AG04450 (cell line): ENCODE data around the gene KCTD5. TPM values are rescaled to one million over a fixed set of nuclear protein-coding genes. Genes with fewer than 3 reads are reported as not detected.

Source experiments
- CTCF ChIA-PET: fragments of 300-600, 350-600 bp; formaldehyde crosslinking; extraction: SDS; loops from one replicate; lab custom pipeline; 2022; ENCODE audit warnings: antibody characterized with exemption, inconsistent platforms; lab: Charles Lee
- POLR2A ChIA-PET: fragments of 350-600 bp; formaldehyde crosslinking; extraction: SDS; loops from one replicate; lab custom pipeline; 2021; ENCODE audit warnings: antibody characterized with exemption, inconsistent platforms; lab: Yijun Ruan, JAX
- DNase-seq: peaks from one replicate; pipeline ENCODE4 v3.0.0-alpha.2; 2011; ENCODE audit warnings: low read depth, low spot score
- H3K27ac ChIP-seq: one replicate; pipeline ENCODE4 v1.5.1; 2012; ENCODE audit warnings: low read depth, low read length, control low read depth
- H3K27me3 ChIP-seq: one replicate; pipeline ENCODE4 v1.6.0; 2012; ENCODE audit warnings: low read length; ENCODE audit not compliant: control insufficient read depth, insufficient read depth
- H3K4me3 ChIP-seq: 2 replicates; pipeline ENCODE4 v1.5.1; 2011; ENCODE audit warnings: mild to moderate bottlenecking, low read depth, low read length, control low read depth
- H3K9me3 ChIP-seq: 2 replicates; pipeline ENCODE4 v1.5.1; 2012; ENCODE audit warnings: low read length; ENCODE audit not compliant: control insufficient read depth, insufficient read depth
- polyA plus RNA-seq: library from polyadenylated mRNA; depleted of rRNA; stranded (reverse); fragments of >200 nt; gene quantifications from 2 replicates; pipeline ENCODE4 v1.2.3, GENCODE V29; 2011
- TF ChIP-seq, protein P1 (sequence below): IDR thresholded peaks from 2 replicates; pipeline ENCODE4 v1.5.1; 2011; ENCODE audit warnings: low read depth, low read length, control low read depth, inconsistent platforms

KCTD5 gene
- polyA plus RNA-seq, 1 experiment, result 27.8 TPM

DNA sequence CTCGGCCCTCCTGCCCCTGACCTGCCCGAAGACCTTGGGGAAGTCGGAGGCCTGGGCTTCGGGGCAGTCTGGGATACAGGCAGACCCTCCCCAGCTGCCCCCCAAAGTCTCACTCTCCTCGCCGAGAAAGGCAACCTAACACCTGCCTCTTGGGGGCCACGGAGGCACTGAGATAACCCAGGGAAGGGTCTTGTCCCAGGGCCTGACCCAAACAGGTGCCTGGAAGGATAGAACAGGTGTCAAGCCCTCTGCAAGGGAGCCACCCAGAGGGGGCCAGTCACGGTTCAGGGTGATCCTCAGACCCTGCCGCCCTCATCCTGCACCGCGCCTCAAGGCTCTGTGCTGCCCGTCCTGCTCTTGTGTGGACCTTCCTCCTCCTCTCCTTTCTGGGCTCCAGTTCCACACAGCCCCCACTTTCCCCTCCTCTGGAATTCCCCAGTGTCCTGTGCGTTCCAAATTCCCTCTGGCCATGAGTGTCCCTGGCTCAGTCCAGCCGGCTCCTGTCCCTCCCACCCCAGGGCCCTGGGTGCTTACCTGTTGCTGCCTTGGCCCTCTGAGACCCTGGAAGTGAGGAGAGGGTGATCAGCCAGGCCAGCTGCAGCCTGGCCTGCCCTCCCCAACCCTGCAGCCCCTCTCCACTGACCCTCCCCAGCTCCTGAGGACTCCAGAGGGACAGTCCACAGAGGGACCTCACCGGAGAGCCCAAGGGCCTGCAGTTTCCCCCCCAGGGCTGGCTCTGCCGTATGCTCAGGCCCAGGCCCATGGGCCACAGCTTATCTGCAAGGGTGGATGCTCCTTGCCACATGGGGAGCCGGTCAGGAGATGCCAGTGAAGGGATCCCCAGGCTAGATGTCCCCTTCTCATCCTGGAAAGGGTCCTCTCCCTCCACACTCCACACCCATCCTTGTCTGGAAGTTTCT is 33.9 kb downstream of the KCTD5 start:
- H3K27ac ChIP-seq, result no peak overlapping the region
- POLR2A ChIA-PET, result interaction anchor here (1.1 kb wide), 1 partner anchor 34 kb away, joined by 4 read pairs; the partner anchor contains the start of gene KCTD5
- H3K4me3 ChIP-seq, result no peak overlapping the region
- TF ChIP-seq, protein P1, sequence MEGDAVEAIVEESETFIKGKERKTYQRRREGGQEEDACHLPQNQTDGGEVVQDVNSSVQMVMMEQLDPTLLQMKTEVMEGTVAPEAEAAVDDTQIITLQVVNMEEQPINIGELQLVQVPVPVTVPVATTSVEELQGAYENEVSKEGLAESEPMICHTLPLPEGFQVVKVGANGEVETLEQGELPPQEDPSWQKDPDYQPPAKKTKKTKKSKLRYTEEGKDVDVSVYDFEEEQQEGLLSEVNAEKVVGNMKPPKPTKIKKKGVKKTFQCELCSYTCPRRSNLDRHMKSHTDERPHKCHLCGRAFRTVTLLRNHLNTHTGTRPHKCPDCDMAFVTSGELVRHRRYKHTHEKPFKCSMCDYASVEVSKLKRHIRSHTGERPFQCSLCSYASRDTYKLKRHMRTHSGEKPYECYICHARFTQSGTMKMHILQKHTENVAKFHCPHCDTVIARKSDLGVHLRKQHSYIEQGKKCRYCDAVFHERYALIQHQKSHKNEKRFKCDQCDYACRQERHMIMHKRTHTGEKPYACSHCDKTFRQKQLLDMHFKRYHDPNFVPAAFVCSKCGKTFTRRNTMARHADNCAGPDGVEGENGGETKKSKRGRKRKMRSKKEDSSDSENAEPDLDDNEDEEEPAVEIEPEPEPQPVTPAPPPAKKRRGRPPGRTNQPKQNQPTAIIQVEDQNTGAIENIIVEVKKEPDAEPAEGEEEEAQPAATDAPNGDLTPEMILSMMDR, result no peak
- H3K9me3 ChIP-seq, result no peaks in the 10 kb centered on the region; the same call in 1 of the 2 replicates
- no peaks in the 10 kb centered on the region for H3K27me3 ChIP-seq
- CTCF ChIA-PET, result no interaction called here
- no peak for DNase-seq

DNA sequence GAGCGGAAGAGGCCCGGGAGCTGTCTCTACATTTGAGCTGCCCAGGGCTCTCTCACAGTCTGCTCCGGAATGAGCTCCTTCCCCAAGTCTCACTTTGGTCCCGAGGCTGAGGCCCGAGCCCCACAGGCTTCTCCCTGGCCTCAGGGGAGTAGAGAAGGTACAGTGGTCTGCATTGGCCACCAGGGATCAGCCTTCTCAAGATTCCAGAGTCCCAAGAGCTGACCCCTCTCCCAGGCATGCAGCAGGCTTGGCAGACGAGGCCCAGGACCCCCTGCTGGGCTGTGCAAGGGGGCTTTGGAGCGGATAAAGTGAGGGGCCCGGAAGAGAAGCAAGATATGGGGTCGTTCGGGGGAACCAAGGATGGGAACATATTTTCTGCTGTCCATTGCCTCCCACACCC is 34.6 kb downstream of the KCTD5 start:
- H3K9me3 ChIP-seq, result no peaks in the 10 kb centered on the region; the same call in 1 of the 2 replicates
- no peak overlapping the region for H3K4me3 ChIP-seq
- no peaks in the 10 kb centered on the region for H3K27me3 ChIP-seq
- ChIA-PET CTCF (no interaction called here), POLR2A (interaction anchor here (1.1 kb wide), 1 partner anchor 35 kb away, joined by 4 read pairs; the partner anchor contains the start of gene KCTD5)
- no peak overlapping the region for H3K27ac ChIP-seq
- TF ChIP-seq, protein P1, result no peak
- no peak for DNase-seq

DNA sequence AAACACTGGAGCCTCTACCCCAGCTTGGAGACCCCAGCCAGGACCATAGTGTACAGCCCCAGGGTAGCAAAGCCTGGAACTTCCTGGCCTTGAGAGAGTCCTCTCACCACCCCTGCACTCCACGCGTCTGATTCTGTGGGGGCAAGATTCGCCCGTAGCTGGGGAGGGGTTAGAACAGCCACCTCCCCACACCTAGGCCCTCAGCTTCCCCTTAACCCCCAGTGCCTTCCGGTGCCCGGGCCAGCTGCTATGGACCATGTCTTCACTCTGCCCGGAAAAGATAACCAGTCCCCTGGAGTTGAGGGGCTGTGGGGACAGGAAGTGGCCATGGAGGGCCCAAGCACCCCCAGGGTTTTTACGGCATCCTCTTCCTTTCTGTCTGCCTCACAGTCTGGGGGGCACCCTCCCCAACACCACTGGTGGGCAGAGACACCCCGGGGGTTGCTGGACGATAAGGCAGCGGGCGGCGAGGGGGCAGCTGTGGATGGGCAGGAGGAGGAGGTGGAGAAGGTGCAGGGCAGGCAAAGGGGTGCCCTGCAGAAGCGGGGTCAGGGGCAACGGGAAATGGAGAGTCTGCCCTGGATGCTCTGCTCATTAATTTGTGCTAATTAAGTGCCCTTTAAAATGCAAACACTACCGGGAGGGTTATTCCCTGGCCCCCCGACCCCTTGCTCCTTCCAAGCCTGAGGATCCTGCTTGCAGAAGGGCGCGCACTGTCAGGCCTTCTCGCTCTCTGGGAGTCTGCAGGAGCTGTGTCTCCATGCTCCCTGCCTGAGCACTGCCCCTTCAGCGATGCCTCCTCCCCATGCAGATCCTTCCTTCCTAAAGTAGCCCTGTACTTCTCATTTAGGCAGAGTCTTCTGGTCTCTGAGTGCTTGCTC is 35.3 kb downstream of the KCTD5 start:
- Histone ChIP-seq H3K27ac (no peak overlapping the region), H3K9me3 (no peaks in the 10 kb centered on the region; the same call in 1 of the 2 replicates), H3K27me3 (no peaks in the 10 kb centered on the region), H3K4me3 (no peak overlapping the region)
- TF ChIP-seq, protein P1, result no peak
- no peak for DNase-seq
- ChIA-PET CTCF (no interaction called here), POLR2A (interaction anchor here (1.1 kb wide), 1 partner anchor 35 kb away, joined by 4 read pairs; the partner anchor contains the start of gene KCTD5)

DNA sequence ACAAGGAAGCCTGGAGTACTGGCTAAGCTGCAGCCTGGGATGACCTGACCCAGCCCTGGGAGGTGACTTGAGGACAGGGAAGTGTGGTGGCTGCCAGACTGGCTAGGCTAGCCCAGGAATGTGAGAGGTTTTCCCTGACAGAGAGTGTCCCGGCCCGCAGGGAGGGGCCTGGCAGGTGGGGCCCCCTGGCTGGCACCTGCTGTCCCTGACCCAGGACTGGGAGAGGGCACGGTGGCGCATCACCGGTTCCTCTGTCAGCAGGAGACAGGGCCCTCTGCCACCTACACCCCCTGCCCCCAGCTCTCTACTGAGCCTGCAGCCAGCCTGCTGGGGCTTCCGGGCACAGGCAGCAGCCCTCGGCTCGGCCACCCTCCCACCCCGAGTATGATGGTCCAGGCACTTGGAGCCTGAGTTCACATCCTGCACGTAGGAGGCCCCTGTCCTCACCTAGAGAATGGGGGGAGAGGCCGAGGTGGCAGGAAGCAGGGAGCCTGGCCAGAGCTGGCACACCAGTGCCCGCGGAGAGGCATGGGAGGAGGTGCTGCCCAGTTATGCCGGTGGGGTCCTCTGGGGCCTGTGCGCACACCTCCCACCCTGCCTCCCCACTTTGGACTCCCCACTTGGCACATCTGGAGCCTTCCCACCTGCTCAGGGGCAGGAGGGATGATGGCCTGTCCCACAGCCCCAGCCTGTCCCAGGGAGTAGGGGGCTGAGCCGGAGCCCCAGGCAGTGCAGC is 37.2 kb downstream of the KCTD5 start:
- H3K9me3 ChIP-seq, result no peaks in the 10 kb centered on the region
- no peak overlapping the region for H3K4me3 ChIP-seq
- DNase-seq, result no peak
- ChIA-PET POLR2A (no interaction called here), CTCF (interaction anchor here (0.6 kb wide), 1 partner anchor 337 kb away, joined by 4 read pairs; no protein-coding TSS in a partner anchor)
- H3K27me3 ChIP-seq, result peaks cover 2% of the 10 kb centered on the region
- no peak overlapping the region for H3K27ac ChIP-seq
- TF ChIP-seq, protein P1, result no peak
